Progenitor cell of endocrine pancreas (in vitro differentiated cells): ENCODE data around the gene LSAMP. TPM values are rescaled to one million over a fixed set of nuclear protein-coding genes. Genes with fewer than 3 reads are reported as not detected.

Experiments
- DNase-seq: peaks from one replicate; pipeline ENCODE4 v3.0.0; 2021; ENCODE audit warnings: low spot score; ENCODE audit not compliant: unreplicated experiment
- H3K27ac Mint-ChIP-seq: 2 replicates; pipeline ENCODE4 v1.8.0; 2021; ENCODE audit warnings: mild to moderate bottlenecking, moderate library complexity, mixed read lengths
- H3K27me3 Mint-ChIP-seq: 2 replicates; pipeline ENCODE4 v1.8.0; 2021; ENCODE audit warnings: mixed read lengths
- H3K36me3 Mint-ChIP-seq: 2 replicates; pipeline ENCODE4 v1.8.0; 2022; ENCODE audit warnings: mixed read lengths; ENCODE audit not compliant: insufficient read depth
- H3K4me1 Mint-ChIP-seq: 2 replicates; pipeline ENCODE4 v1.8.0; 2021; ENCODE audit warnings: low read depth, mixed read lengths
- H3K4me3 Mint-ChIP-seq: 2 replicates; pipeline ENCODE4 v1.8.0; 2021; ENCODE audit warnings: low read depth, mild to moderate bottlenecking, moderate library complexity, mixed read lengths
- H3K9me3 Mint-ChIP-seq: 2 replicates; pipeline ENCODE4 v1.8.0; 2021; ENCODE audit warnings: low read depth, mixed read lengths
- CTCF ChIP-seq: fragments of 200-600 bp; sonication (generic); IDR thresholded peaks from one replicate; pipeline ENCODE4 v1.5.0; 2021; ENCODE audit warnings: antibody characterized with exemption, mild to moderate bottlenecking; ENCODE audit not compliant: unreplicated experiment
- total RNA-seq: library from RNA; stranded (reverse); gene quantifications from 2 replicates; pipeline ENCODE4 v1.2.1, GENCODE V29; 2021

LSAMP gene
- total RNA-seq, 1 donor from 2014 or later, result 20.7 TPM

- Mint-ChIP-seq H3K27ac (no peak overlapping the region), H3K27me3 (no peaks in the 10 kb centered on the region), H3K36me3 (no peaks in the 10 kb centered on the region), H3K4me1 (peaks cover 1% of the 10 kb centered on the region), H3K4me3 (no peak overlapping the region), H3K9me3 (no peaks in the 10 kb centered on the region)
- TF ChIP-seq CTCF, result no peak
- DNase-seq, result no peak
These were observed 348.1 kb downstream of the LSAMP start for GRCh38 chr3:116097226-116097625.

- H3K4me3 Mint-ChIP-seq, result no peak overlapping the region
- DNase-seq, result no peak
These were observed 348.7 kb downstream of the LSAMP start for GRCh38 chr3:116096631-116097030.

GRCh38 chr3:116093374-116093773 is 351.9 kb downstream of the LSAMP start:
- Mint-ChIP-seq H3K36me3 (no peaks in the 10 kb centered on the region), H3K9me3 (peaks cover 4% of the 10 kb centered on the region), H3K27ac (no peak overlapping the region), H3K4me1 (peaks cover 1% of the 10 kb centered on the region), H3K27me3 (no peaks in the 10 kb centered on the region), H3K4me3 (no peak overlapping the region)
- no peak for TF ChIP-seq CTCF
- no peak for DNase-seq

More at GRCh38 chr3:116096631-116097030, 348.7 kb downstream of the LSAMP start:
- H3K27me3 Mint-ChIP-seq, result no peaks in the 10 kb centered on the region
- no peak for TF ChIP-seq CTCF
- H3K4me1 Mint-ChIP-seq, result peaks cover 1% of the 10 kb centered on the region
- no peak overlapping the region for H3K27ac Mint-ChIP-seq
- H3K36me3 Mint-ChIP-seq, result no peaks in the 10 kb centered on the region
- no peaks in the 10 kb centered on the region for H3K9me3 Mint-ChIP-seq

- no peak for DNase-seq
- H3K4me3 Mint-ChIP-seq, result no peak overlapping the region
- peaks cover 4% of the 10 kb centered on the region for H3K9me3 Mint-ChIP-seq
- TF ChIP-seq CTCF, result no peak
- H3K27ac Mint-ChIP-seq, result no peak overlapping the region
- H3K4me1 Mint-ChIP-seq, result no peaks in the 10 kb centered on the region
- H3K27me3 Mint-ChIP-seq, result no peaks in the 10 kb centered on the region
- H3K36me3 Mint-ChIP-seq, result no peaks in the 10 kb centered on the region
These were observed 357.9 kb downstream of the LSAMP start for GRCh38 chr3:116087426-116087825.

- H3K4me3 Mint-ChIP-seq, result no peak overlapping the region
- no peaks in the 10 kb centered on the region for H3K27me3 Mint-ChIP-seq
- H3K9me3 Mint-ChIP-seq, result no peaks in the 10 kb centered on the region
- TF ChIP-seq CTCF, result no peak
- DNase-seq, result no peak
- H3K27ac Mint-ChIP-seq, result no peak overlapping the region
- H3K4me1 Mint-ChIP-seq, result no peaks in the 10 kb centered on the region
- no peaks in the 10 kb centered on the region for H3K36me3 Mint-ChIP-seq
These were observed 360.1 kb downstream of the LSAMP start for GRCh38 chr3:116084999-116085791.
